DND-41 (cell line): Measurements from ENCODE around the gene AAMDC.

Experiments used
- ATAC-seq: fragments of 200-7000 bp; cut with Tn5 transposase; 3 replicates; pipeline ENCODE4 v1.9.1; 2021; ENCODE audit warnings: low read depth; ENCODE audit not compliant: insufficient read depth
- DNase-seq: peaks from one replicate; pipeline ENCODE4 v3.0.0-alpha.2; 2020
- H2AFZ ChIP-seq: 2 replicates; pipeline ENCODE4 v1.6.0; 2012; ENCODE audit warnings: low read depth, low read length
- H3K27ac ChIP-seq: 2 replicates; pipeline ENCODE4 v1.5.1; 2012; ENCODE audit warnings: low read length, inconsistent platforms
- H3K27me3 ChIP-seq: fragments of 200-600 bp; sonication (generic); 2 replicates; pipeline ENCODE4 v1.6.0; 2012; ENCODE audit warnings: low read length, mild to moderate bottlenecking, inconsistent platforms; ENCODE audit not compliant: insufficient read depth, poor library complexity
- H3K36me3 ChIP-seq: 2 replicates; pipeline ENCODE4 v1.5.1; 2012; ENCODE audit warnings: low read length, inconsistent platforms; ENCODE audit not compliant: insufficient read depth
- H3K4me1 ChIP-seq: 2 replicates; pipeline ENCODE4 v1.5.1; 2012; ENCODE audit warnings: mild to moderate bottlenecking, low read length; ENCODE audit not compliant: insufficient read depth
- H3K4me2 ChIP-seq: 2 replicates; pipeline ENCODE4 v1.6.0; 2012; ENCODE audit warnings: mild to moderate bottlenecking, moderate library complexity, low read length, inconsistent platforms; ENCODE audit not compliant: insufficient read depth
- H3K4me3 ChIP-seq, 2 experiments: fragments of 200-600 bp in 1 of 2; shearing (Covaris generic) in 1 of 2; 2 replicates each; pipeline ENCODE4 v1.5.1; 2012 to 2016; ENCODE audit warnings: inconsistent platforms in 2 of 2, low read length in 2 of 2, mild to moderate bottlenecking in 2 of 2, low read depth in 1 of 2, moderate library complexity in 1 of 2
- H3K79me2 ChIP-seq: 2 replicates; pipeline ENCODE4 v1.6.0; 2012; ENCODE audit warnings: low read length, inconsistent platforms; ENCODE audit not compliant: insufficient read depth
- H3K9ac ChIP-seq: 2 replicates; pipeline ENCODE4 v1.6.0; 2012; ENCODE audit warnings: low read depth, mild to moderate bottlenecking, inconsistent platforms, low read length, moderate library complexity
- H3K9me3 ChIP-seq: 2 replicates; pipeline ENCODE4 v1.5.1; 2012; ENCODE audit warnings: low read length, moderate library complexity, mild to moderate bottlenecking, inconsistent platforms; ENCODE audit not compliant: insufficient read depth, severe bottlenecking
- H4K20me1 ChIP-seq: 2 replicates; pipeline ENCODE4 v1.6.0; 2012; ENCODE audit warnings: low read length; ENCODE audit not compliant: insufficient read depth
- CTCF ChIP-seq: IDR thresholded peaks from 2 replicates; pipeline ENCODE4 v1.5.1; 2012; ENCODE audit warnings: borderline replicate concordance, low read length, moderate library complexity, mild to moderate bottlenecking; ENCODE audit not compliant: poor library complexity, severe bottlenecking; ENCODE audit errors: extremely low read depth
- EZH2 ChIP-seq: IDR thresholded peaks from 3 replicates; pipeline ENCODE4 v1.6.1; 2012; ENCODE audit warnings: borderline replicate concordance, low read depth, mild to moderate bottlenecking, moderate library complexity, low read length, inconsistent platforms; ENCODE audit not compliant: severe bottlenecking

Gene AAMDC

DNA sequence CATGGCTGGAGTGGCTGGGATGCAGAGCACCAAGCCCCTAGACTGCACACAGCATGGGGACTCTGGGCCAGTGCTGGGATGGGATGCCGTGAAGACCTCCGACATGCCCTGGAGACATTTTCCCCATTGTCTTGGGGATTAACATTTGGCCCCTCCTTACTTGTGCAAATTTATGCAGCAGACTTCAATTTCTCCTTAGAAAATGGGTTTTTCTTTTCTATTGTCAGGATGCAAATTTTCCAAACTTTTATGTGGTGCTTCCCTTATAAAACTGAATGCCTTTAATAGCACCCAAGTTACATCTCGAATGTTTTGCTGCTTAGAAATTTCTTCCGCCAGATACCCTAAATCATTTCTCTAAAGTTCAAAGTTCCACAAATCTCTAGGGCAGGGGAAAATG is 29.6 kb upstream of the AAMDC start:
- Histone ChIP-seq H3K27me3 (no peaks in the 10 kb centered on the region), H3K4me2 (no peak overlapping the region), H3K9ac (no peak overlapping the region), H3K4me1 (no peaks in the 10 kb centered on the region), H2AFZ (no peak overlapping the region), H3K36me3 (peaks cover 26% of the 10 kb centered on the region), H3K27ac (no peak overlapping the region), H4K20me1 (peaks cover 45% of the 10 kb centered on the region), H3K79me2 (peaks cover 100% of the 10 kb centered on the region), H3K9me3 (peaks cover 7% of the 10 kb centered on the region), H3K4me3 (no peak overlapping the region)
- DNase-seq = no peak
- ATAC-seq = no peak
- TF ChIP-seq EZH2 (no peak), CTCF (no peak)

DNA sequence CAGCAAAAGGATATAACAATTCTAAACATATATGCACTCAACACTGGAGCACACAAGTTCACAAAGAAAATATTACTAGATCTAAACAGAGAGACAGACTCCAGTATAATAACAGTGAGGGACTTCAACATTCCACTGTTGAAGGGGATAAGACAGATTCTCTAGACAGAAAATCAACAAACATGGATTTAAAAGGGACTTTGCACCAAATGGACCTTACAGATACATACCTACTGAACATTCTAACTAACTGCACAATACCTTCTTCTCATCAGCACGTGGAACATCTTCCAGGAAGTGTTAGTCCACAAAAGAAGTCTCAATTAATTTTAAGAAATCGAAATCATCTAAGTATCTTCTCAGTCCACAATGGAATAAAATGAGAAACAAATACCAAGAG is 27.0 kb upstream of the AAMDC start:
- Histone ChIP-seq H2AFZ (no peak overlapping the region), H3K4me3 (no peak overlapping the region), H4K20me1 (peaks cover 45% of the 10 kb centered on the region), H3K36me3 (peaks cover 31% of the 10 kb centered on the region), H3K27ac (no peak overlapping the region), H3K4me1 (no peaks in the 10 kb centered on the region), H3K79me2 (peaks cover 100% of the 10 kb centered on the region), H3K9me3 (peaks cover 9% of the 10 kb centered on the region), H3K4me2 (no peak overlapping the region), H3K27me3 (no peaks in the 10 kb centered on the region), H3K9ac (no peak overlapping the region)
- ATAC-seq = no peak
- DNase-seq = no peak
- TF ChIP-seq EZH2 = no peak
- TF ChIP-seq CTCF = no peak

- H4K20me1 ChIP-seq = peaks cover 53% of the 10 kb centered on the region
- H3K4me1 ChIP-seq = no peaks in the 10 kb centered on the region
- no peak overlapping the region for H2AFZ ChIP-seq
- peaks cover 100% of the 10 kb centered on the region for H3K79me2 ChIP-seq
- no peak overlapping the region for H3K4me3 ChIP-seq
- no peak overlapping the region for H3K9ac ChIP-seq
- no peak overlapping the region for H3K4me2 ChIP-seq
- H3K9me3 ChIP-seq = peaks cover 4% of the 10 kb centered on the region
- TF ChIP-seq CTCF (no peak), EZH2 (no peak)
- peaks cover 11% of the 10 kb centered on the region for H3K36me3 ChIP-seq
- H3K27me3 ChIP-seq = no peaks in the 10 kb centered on the region
- ATAC-seq (no peak), DNase-seq (no peak)
- H3K27ac ChIP-seq = no peak overlapping the region
Observed at GRCh38 chr11:77799338-77799737, 21.6 kb upstream of the AAMDC start.

DNA sequence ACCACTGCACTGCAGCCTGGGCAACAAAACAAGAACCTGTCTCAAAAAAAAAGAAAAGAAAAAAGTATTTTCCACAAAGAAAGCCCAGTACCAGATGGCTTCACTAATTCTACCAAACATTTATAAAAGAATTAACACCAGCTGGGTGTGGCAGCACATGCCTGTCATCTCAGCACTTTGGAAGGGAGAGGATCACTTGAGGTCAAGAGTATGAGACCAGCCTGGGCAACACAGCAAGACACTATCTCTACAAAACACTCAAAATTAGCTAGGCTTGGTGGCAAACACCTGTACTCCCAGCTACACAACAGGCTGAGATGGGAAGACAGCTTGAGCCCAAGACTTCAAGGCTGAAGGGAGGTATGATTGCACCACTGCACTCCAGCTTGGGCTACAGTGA is 20.5 kb upstream of the AAMDC start:
- H3K79me2 ChIP-seq = peaks cover 100% of the 10 kb centered on the region
- ATAC-seq (no peak), DNase-seq (no peak)
- H3K4me1 ChIP-seq = no peaks in the 10 kb centered on the region
- H3K9ac ChIP-seq = no peak overlapping the region
- H4K20me1 ChIP-seq = peaks cover 59% of the 10 kb centered on the region
- no peak overlapping the region for H2AFZ ChIP-seq
- H3K36me3 ChIP-seq = peaks cover 16% of the 10 kb centered on the region
- peaks cover 2% of the 10 kb centered on the region for H3K9me3 ChIP-seq
- no peak overlapping the region for H3K4me3 ChIP-seq
- TF ChIP-seq EZH2 (no peak), CTCF (no peak)
- no peak overlapping the region for H3K27ac ChIP-seq
- no peaks in the 10 kb centered on the region for H3K27me3 ChIP-seq
- H3K4me2 ChIP-seq = no peak overlapping the region
